WTC11 (cell line): Measurements from ENCODE around the gene ZEB2. TPM values are rescaled to one million over a fixed set of nuclear protein-coding genes. Genes with fewer than 3 reads are reported as not detected.

Experiments used
- ATAC-seq: fragments of 200-7000 bp; cut with Tn5 transposase; 2 replicates; pipeline ENCODE4 v1.10.0; 2021; ENCODE audit warnings: mild to moderate bottlenecking, moderate library complexity
- CTCF ChIA-PET: fragments of 300-600 bp; sonication (Branson Sonifier 250); formaldehyde crosslinking; loops from one replicate; lab custom pipeline; 2021; ENCODE audit warnings: antibody characterized with exemption; lab: Charles Lee
- POLR2A ChIA-PET: fragments of 350-600 bp; sonication (Branson Sonifier 250); formaldehyde crosslinking; loops from one replicate; lab custom pipeline; 2021; ENCODE audit warnings: antibody characterized with exemption; lab: Charles Lee
- DNase-seq: peaks from one replicate; pipeline ENCODE4 v3.0.0; 2021; ENCODE audit warnings: low spot score
- H3K27ac Mint-ChIP-seq: 2 replicates; pipeline ENCODE4 v1.8.0; 2021; ENCODE audit warnings: mixed read lengths
- H3K27me3 Mint-ChIP-seq: 2 replicates; pipeline ENCODE4 v1.8.0; 2021; ENCODE audit warnings: low read depth, mild to moderate bottlenecking, moderate library complexity, mixed read lengths
- H3K36me3 Mint-ChIP-seq: 2 replicates; pipeline ENCODE4 v1.8.0; 2021; ENCODE audit warnings: mixed read lengths
- H3K4me1 Mint-ChIP-seq: 2 replicates; pipeline ENCODE4 v1.8.0; 2022; ENCODE audit warnings: mixed read lengths
- H3K4me3 Mint-ChIP-seq: 2 replicates; pipeline ENCODE4 v1.8.0; 2021; ENCODE audit warnings: mild to moderate bottlenecking, moderate library complexity, mixed read lengths
- H3K9me3 Mint-ChIP-seq: 2 replicates; pipeline ENCODE4 v1.8.0; 2021; ENCODE audit warnings: mixed read lengths
- ATF3 ChIP-seq: sonication (generic); formaldehyde crosslinking; conservative IDR thresholded peaks from 2 replicates; pipeline ENCODE4 v1.8.1; 2022; ENCODE audit warnings: mild to moderate bottlenecking, missing genetic modification reagents
- ATF6 ChIP-seq: sonication (generic); formaldehyde crosslinking; IDR thresholded peaks from 2 replicates; pipeline ENCODE4 v1.8.1; 2023; ENCODE audit warnings: mild to moderate bottlenecking, missing genetic modification reagents
- IRF2 ChIP-seq: sonication (generic); formaldehyde crosslinking; IDR thresholded peaks from 2 replicates; pipeline ENCODE4 v1.8.0; 2022; ENCODE audit warnings: low read depth, missing genetic modification reagents, borderline replicate concordance
- JUN ChIP-seq: sonication (generic); formaldehyde crosslinking; IDR thresholded peaks from 2 replicates; pipeline ENCODE4 v1.8.0; 2023; ENCODE audit warnings: mild to moderate bottlenecking, missing genetic modification reagents
- MYBL2 ChIP-seq: sonication (generic); formaldehyde crosslinking; IDR thresholded peaks from 2 replicates; pipeline ENCODE4 v1.8.1; 2023; ENCODE audit warnings: mild to moderate bottlenecking, moderate library complexity, missing genetic modification reagents
- NR3C1 ChIP-seq: sonication (generic); formaldehyde crosslinking; conservative IDR thresholded peaks from 2 replicates; pipeline ENCODE4 v1.8.1; 2023; ENCODE audit warnings: low read depth, mild to moderate bottlenecking, missing genetic modification reagents
- RORB ChIP-seq: fragments of 250-450 bp; sonication (Bioruptor Pico); IDR thresholded peaks from 2 replicates; pipeline ENCODE4 v1.9.0; 2021; ENCODE audit warnings: mild to moderate bottlenecking
- ZNF138 ChIP-seq: sonication (generic); formaldehyde crosslinking; conservative IDR thresholded peaks from 2 replicates; pipeline ENCODE4 v1.8.1; 2022; ENCODE audit warnings: mild to moderate bottlenecking, moderate library complexity, missing genetic modification reagents
- ZNF232 ChIP-seq: sonication (generic); formaldehyde crosslinking; IDR thresholded peaks from 2 replicates; pipeline ENCODE4 v1.8.0; 2022; ENCODE audit warnings: mild to moderate bottlenecking, missing genetic modification reagents
- ZNF263 ChIP-seq: sonication (generic); formaldehyde crosslinking; IDR thresholded peaks from 2 replicates; pipeline ENCODE4 v1.8.1; 2022; ENCODE audit warnings: low read depth, mild to moderate bottlenecking, moderate library complexity, missing genetic modification reagents
- ZNF416 ChIP-seq: fragments of 250-450 bp; sonication (Bioruptor Pico); IDR thresholded peaks from 2 replicates; pipeline ENCODE4 v1.9.0; 2021; ENCODE audit warnings: mild to moderate bottlenecking, inconsistent platforms
- total RNA-seq: library from RNA; stranded (reverse); gene quantifications from 3 replicates; pipeline ENCODE4 v1.2.3, GENCODE V29; 2021
- TF ChIP-seq, protein P1 (sequence below): sonication (generic); formaldehyde crosslinking; IDR thresholded peaks from 2 replicates; pipeline ENCODE4 v1.8.1; 2023; ENCODE audit warnings: mild to moderate bottlenecking, missing genetic modification reagents, moderate library complexity
- TF ChIP-seq, protein P2 (sequence below): sonication (generic); formaldehyde crosslinking; IDR thresholded peaks from 2 replicates; pipeline ENCODE4 v1.8.0; 2022; ENCODE audit warnings: missing genetic modification reagents
- TF ChIP-seq, protein P3 (sequence below): fragments of 250-450 bp; sonication (Bioruptor Pico); conservative IDR thresholded peaks from 2 replicates; pipeline ENCODE4 v1.9.0; 2021; ENCODE audit warnings: mild to moderate bottlenecking
- TF ChIP-seq, protein P4 (sequence below): fragments of 250-450 bp; sonication (Bioruptor Pico); IDR thresholded peaks from 2 replicates; pipeline ENCODE4 v1.8.0; 2021; ENCODE audit warnings: mild to moderate bottlenecking
- TF ChIP-seq, protein P5 (sequence below): sonication (generic); formaldehyde crosslinking; IDR thresholded peaks from 2 replicates; pipeline ENCODE4 v1.8.0; 2023; ENCODE audit warnings: missing genetic modification reagents, mild to moderate bottlenecking, borderline replicate concordance
- TF ChIP-seq, protein P6 (sequence below): fragments of 250-450 bp; sonication (Bioruptor Pico); IDR thresholded peaks from 2 replicates; pipeline ENCODE4 v1.9.0; 2021; ENCODE audit warnings: mild to moderate bottlenecking, borderline replicate concordance

The ZEB2 gene
- total RNA-seq, 1 experiment from 2014 or later, result 0.42 TPM

DNA sequence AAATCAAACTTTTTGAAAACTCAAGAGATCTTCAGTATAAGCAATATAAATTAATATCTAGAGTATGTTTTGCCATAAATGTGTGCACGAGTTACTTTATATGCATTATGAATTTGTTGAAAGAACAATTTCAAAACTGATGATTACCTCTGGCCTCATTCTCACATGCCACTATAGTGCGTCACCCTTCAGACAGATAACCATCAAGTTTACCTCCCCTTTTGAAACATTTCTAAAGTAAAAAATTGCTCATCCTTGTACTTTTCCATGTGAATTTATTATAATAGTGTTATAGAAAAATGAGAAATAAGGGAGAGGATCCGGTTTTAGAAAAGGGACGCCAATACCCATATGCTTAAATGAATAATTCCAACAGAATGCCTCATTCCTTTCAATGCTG, 38.3 kb downstream of the ZEB2 start:
- Mint-ChIP-seq H3K36me3 (no peaks in the 10 kb centered on the region), H3K9me3 (no peaks in the 10 kb centered on the region), H3K4me1 (peaks cover 46% of the 10 kb centered on the region), H3K4me3 (no peak overlapping the region)
- ATAC-seq (no peak), DNase-seq (no peak)
- CTCF ChIA-PET, result no interaction called here
- TF ChIP-seq ZNF263 (CRISPR knock-in tag) (no peak), ATF6 (CRISPR knock-in tag) (no peak), ZNF416 (CRISPR knock-in tag) (no peak), MYBL2 (CRISPR knock-in tag) (no peak), NR3C1 (CRISPR knock-in tag) (no peak), IRF2 (no peak), RORB (CRISPR knock-in tag) (no peak), JUN (CRISPR knock-in tag) (no peak), ATF3 (no peak), ZNF232 (CRISPR knock-in tag) (no peak), ZNF138 (no peak)
- TF ChIP-seq, protein P1, sequence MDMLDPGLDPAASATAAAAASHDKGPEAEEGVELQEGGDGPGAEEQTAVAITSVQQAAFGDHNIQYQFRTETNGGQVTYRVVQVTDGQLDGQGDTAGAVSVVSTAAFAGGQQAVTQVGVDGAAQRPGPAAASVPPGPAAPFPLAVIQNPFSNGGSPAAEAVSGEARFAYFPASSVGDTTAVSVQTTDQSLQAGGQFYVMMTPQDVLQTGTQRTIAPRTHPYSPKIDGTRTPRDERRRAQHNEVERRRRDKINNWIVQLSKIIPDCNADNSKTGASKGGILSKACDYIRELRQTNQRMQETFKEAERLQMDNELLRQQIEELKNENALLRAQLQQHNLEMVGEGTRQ, result no peak
- TF ChIP-seq, protein P2, sequence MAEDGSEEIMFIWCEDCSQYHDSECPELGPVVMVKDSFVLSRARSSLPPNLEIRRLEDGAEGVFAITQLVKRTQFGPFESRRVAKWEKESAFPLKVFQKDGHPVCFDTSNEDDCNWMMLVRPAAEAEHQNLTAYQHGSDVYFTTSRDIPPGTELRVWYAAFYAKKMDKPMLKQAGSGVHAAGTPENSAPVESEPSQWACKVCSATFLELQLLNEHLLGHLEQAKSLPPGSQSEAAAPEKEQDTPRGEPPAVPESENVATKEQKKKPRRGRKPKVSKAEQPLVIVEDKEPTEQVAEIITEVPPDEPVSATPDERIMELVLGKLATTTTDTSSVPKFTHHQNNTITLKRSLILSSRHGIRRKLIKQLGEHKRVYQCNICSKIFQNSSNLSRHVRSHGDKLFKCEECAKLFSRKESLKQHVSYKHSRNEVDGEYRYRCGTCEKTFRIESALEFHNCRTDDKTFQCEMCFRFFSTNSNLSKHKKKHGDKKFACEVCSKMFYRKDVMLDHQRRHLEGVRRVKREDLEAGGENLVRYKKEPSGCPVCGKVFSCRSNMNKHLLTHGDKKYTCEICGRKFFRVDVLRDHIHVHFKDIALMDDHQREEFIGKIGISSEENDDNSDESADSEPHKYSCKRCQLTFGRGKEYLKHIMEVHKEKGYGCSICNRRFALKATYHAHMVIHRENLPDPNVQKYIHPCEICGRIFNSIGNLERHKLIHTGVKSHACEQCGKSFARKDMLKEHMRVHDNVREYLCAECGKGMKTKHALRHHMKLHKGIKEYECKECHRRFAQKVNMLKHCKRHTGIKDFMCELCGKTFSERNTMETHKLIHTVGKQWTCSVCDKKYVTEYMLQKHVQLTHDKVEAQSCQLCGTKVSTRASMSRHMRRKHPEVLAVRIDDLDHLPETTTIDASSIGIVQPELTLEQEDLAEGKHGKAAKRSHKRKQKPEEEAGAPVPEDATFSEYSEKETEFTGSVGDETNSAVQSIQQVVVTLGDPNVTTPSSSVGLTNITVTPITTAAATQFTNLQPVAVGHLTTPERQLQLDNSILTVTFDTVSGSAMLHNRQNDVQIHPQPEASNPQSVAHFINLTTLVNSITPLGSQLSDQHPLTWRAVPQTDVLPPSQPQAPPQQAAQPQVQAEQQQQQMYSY (CRISPR knock-in tag), result no peak
- TF ChIP-seq, protein P3, sequence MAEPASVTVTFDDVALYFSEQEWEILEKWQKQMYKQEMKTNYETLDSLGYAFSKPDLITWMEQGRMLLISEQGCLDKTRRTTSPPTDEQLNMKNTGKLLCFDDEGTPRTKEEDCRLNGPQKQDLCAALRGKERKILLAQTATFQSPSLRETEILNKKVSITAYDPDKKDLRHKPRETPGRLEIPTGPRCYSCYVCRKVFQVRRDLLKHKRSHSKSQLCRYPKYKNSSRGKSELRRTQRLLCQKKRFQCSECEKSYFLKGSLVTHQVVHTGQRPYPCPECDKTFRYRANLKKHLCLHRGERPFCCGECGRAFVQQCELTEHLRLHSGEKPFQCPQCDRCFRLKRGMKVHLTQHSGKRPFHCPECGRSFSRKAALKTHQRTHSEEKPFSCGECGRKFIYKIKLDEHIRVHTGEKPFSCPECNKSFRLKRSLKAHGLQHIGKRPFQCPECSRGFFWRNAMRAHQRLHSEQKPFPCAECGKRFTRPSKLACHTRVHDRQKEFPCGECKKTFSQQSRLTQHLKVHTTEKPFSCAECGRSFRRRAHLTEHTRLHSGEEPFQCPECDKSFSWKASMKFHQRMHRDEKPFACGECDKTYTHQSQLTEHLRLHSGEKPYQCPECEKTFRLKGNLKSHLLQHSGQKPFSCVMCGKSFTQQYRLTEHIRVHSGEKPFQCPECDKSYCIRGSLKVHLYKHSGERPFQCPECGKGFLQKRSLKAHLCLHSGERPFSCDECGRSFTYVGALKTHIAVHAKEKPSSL (CRISPR knock-in tag), result no peak
- TF ChIP-seq, protein P4, sequence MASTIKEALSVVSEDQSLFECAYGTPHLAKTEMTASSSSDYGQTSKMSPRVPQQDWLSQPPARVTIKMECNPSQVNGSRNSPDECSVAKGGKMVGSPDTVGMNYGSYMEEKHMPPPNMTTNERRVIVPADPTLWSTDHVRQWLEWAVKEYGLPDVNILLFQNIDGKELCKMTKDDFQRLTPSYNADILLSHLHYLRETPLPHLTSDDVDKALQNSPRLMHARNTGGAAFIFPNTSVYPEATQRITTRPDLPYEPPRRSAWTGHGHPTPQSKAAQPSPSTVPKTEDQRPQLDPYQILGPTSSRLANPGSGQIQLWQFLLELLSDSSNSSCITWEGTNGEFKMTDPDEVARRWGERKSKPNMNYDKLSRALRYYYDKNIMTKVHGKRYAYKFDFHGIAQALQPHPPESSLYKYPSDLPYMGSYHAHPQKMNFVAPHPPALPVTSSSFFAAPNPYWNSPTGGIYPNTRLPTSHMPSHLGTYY (CRISPR knock-in tag), result no peak
- TF ChIP-seq, protein P5, sequence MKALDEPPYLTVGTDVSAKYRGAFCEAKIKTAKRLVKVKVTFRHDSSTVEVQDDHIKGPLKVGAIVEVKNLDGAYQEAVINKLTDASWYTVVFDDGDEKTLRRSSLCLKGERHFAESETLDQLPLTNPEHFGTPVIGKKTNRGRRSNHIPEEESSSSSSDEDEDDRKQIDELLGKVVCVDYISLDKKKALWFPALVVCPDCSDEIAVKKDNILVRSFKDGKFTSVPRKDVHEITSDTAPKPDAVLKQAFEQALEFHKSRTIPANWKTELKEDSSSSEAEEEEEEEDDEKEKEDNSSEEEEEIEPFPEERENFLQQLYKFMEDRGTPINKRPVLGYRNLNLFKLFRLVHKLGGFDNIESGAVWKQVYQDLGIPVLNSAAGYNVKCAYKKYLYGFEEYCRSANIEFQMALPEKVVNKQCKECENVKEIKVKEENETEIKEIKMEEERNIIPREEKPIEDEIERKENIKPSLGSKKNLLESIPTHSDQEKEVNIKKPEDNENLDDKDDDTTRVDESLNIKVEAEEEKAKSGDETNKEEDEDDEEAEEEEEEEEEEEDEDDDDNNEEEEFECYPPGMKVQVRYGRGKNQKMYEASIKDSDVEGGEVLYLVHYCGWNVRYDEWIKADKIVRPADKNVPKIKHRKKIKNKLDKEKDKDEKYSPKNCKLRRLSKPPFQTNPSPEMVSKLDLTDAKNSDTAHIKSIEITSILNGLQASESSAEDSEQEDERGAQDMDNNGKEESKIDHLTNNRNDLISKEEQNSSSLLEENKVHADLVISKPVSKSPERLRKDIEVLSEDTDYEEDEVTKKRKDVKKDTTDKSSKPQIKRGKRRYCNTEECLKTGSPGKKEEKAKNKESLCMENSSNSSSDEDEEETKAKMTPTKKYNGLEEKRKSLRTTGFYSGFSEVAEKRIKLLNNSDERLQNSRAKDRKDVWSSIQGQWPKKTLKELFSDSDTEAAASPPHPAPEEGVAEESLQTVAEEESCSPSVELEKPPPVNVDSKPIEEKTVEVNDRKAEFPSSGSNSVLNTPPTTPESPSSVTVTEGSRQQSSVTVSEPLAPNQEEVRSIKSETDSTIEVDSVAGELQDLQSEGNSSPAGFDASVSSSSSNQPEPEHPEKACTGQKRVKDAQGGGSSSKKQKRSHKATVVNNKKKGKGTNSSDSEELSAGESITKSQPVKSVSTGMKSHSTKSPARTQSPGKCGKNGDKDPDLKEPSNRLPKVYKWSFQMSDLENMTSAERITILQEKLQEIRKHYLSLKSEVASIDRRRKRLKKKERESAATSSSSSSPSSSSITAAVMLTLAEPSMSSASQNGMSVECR (CRISPR knock-in tag), result no peak
- TF ChIP-seq, protein P6, sequence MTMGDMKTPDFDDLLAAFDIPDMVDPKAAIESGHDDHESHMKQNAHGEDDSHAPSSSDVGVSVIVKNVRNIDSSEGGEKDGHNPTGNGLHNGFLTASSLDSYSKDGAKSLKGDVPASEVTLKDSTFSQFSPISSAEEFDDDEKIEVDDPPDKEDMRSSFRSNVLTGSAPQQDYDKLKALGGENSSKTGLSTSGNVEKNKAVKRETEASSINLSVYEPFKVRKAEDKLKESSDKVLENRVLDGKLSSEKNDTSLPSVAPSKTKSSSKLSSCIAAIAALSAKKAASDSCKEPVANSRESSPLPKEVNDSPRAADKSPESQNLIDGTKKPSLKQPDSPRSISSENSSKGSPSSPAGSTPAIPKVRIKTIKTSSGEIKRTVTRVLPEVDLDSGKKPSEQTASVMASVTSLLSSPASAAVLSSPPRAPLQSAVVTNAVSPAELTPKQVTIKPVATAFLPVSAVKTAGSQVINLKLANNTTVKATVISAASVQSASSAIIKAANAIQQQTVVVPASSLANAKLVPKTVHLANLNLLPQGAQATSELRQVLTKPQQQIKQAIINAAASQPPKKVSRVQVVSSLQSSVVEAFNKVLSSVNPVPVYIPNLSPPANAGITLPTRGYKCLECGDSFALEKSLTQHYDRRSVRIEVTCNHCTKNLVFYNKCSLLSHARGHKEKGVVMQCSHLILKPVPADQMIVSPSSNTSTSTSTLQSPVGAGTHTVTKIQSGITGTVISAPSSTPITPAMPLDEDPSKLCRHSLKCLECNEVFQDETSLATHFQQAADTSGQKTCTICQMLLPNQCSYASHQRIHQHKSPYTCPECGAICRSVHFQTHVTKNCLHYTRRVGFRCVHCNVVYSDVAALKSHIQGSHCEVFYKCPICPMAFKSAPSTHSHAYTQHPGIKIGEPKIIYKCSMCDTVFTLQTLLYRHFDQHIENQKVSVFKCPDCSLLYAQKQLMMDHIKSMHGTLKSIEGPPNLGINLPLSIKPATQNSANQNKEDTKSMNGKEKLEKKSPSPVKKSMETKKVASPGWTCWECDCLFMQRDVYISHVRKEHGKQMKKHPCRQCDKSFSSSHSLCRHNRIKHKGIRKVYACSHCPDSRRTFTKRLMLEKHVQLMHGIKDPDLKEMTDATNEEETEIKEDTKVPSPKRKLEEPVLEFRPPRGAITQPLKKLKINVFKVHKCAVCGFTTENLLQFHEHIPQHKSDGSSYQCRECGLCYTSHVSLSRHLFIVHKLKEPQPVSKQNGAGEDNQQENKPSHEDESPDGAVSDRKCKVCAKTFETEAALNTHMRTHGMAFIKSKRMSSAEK (CRISPR knock-in tag), result no peak
- TF ChIP-seq, all 79 proteins: peak for 0
- POLR2A ChIA-PET, result no interaction called here
- Mint-ChIP-seq H3K27me3 (peaks cover 6% of the 10 kb centered on the region), H3K27ac (no peak overlapping the region)
